Activated T-helper 1 cell treated with anti-CD3 and anti-CD28 coated beads, Interleukin-12 subunit alpha, Interleukin-12 subunit beta, Interleukin-2, Interleukin-4 antibody, amounts not matched to agents 30 ng/mL and 10 ng/mL and 1 ng/mL, durations not matched to agents 14 hours and 24 hours and 36 hours (primary cell): ENCODE measurements around the gene RCVRN. TPM values are rescaled to one million over a fixed set of nuclear protein-coding genes. Genes with fewer than 3 reads are reported as not detected.

Source experiments
- DNase-seq: peaks from one replicate; pipeline ENCODE4 v3.0.0; 2021; ENCODE audit warnings: low spot score
- H3K27ac Mint-ChIP-seq: one replicate; pipeline ENCODE4 v1.8.0; 2021; ENCODE audit warnings: mild to moderate bottlenecking, mixed read lengths
- H3K27me3 Mint-ChIP-seq: one replicate; pipeline ENCODE4 v1.8.0; 2022; ENCODE audit warnings: mild to moderate bottlenecking, moderate library complexity, mixed read lengths; ENCODE audit not compliant: insufficient read depth
- H3K36me3 Mint-ChIP-seq: one replicate; pipeline ENCODE4 v1.8.0; 2021; ENCODE audit warnings: low read depth, mixed read lengths
- H3K4me1 Mint-ChIP-seq: one replicate; pipeline ENCODE4 v1.8.0; 2021; ENCODE audit warnings: low read depth, mixed read lengths
- H3K4me3 Mint-ChIP-seq: one replicate; pipeline ENCODE4 v1.8.0; 2021; ENCODE audit warnings: mild to moderate bottlenecking, moderate library complexity, mixed read lengths
- H3K9me3 Mint-ChIP-seq: one replicate; pipeline ENCODE4 v1.8.0; 2021; ENCODE audit warnings: mixed read lengths
- intact Hi-C: fragments of 100-400 bp; cut with micrococcal nuclease; formaldehyde crosslinking; loops from one replicate; pipeline ENCODE4 v1.15.1; 2024
- total RNA-seq: library from RNA; stranded (reverse); gene quantifications from 2 replicates; pipeline ENCODE4 v1.2.3, GENCODE V29; 2022

The RCVRN gene
- total RNA-seq, 1 donor from 2014 or later, result not detected

GRCh38 chr17:9878786-9879525 lies 26.1 kb downstream of the RCVRN start:
- H3K36me3 Mint-ChIP-seq, result no peaks in the 10 kb centered on the region
- H3K27me3 Mint-ChIP-seq, result no peaks in the 10 kb centered on the region
- peaks cover 12% of the 10 kb centered on the region for H3K9me3 Mint-ChIP-seq
- no peaks in the 10 kb centered on the region for H3K4me1 Mint-ChIP-seq
- H3K27ac Mint-ChIP-seq, result no peak overlapping the region
- H3K4me3 Mint-ChIP-seq, result no peak overlapping the region
- intact Hi-C loops, result no loop called here
- no peak for DNase-seq

GRCh38 chr17:9878356-9878755 lies 26.7 kb downstream of the RCVRN start:
- H3K27me3 Mint-ChIP-seq, result no peaks in the 10 kb centered on the region
- intact Hi-C loops, result no loop called here
- peaks cover 9% of the 10 kb centered on the region for H3K9me3 Mint-ChIP-seq
- no peak overlapping the region for H3K4me3 Mint-ChIP-seq
- H3K36me3 Mint-ChIP-seq, result no peaks in the 10 kb centered on the region
- H3K4me1 Mint-ChIP-seq, result no peaks in the 10 kb centered on the region
- no peak for DNase-seq
- no peak overlapping the region for H3K27ac Mint-ChIP-seq

- Mint-ChIP-seq H3K27ac (no peak overlapping the region), H3K27me3 (no peaks in the 10 kb centered on the region), H3K36me3 (no peaks in the 10 kb centered on the region), H3K4me1 (no peaks in the 10 kb centered on the region), H3K9me3 (peaks cover under 1% of the 10 kb centered on the region), H3K4me3 (no peak overlapping the region)
- no peak for DNase-seq
- intact Hi-C loops, result no loop called here
Measured at GRCh38 chr17:9875441-9875840, 29.6 kb downstream of the RCVRN start.

- DNase-seq, result no peak
- Mint-ChIP-seq H3K9me3 (no peaks in the 10 kb centered on the region), H3K4me3 (no peak overlapping the region), H3K27ac (no peak overlapping the region), H3K27me3 (no peaks in the 10 kb centered on the region), H3K4me1 (no peaks in the 10 kb centered on the region), H3K36me3 (no peaks in the 10 kb centered on the region)
- intact Hi-C loops, result no loop called here
Measured at GRCh38 chr17:9874722-9875121, 30.3 kb downstream of the RCVRN start.

- intact Hi-C loops, result no loop called here
- no peaks in the 10 kb centered on the region for H3K36me3 Mint-ChIP-seq
- H3K4me3 Mint-ChIP-seq, result no peak overlapping the region
- no peaks in the 10 kb centered on the region for H3K9me3 Mint-ChIP-seq
- H3K27me3 Mint-ChIP-seq, result no peaks in the 10 kb centered on the region
- no peak overlapping the region for H3K27ac Mint-ChIP-seq
- DNase-seq, result no peak
- no peaks in the 10 kb centered on the region for H3K4me1 Mint-ChIP-seq
Measured at GRCh38 chr17:9872852-9873251, 32.2 kb downstream of the RCVRN start.

- no peak overlapping the region for H3K4me3 Mint-ChIP-seq
- DNase-seq, result no peak
- no peaks in the 10 kb centered on the region for H3K27me3 Mint-ChIP-seq
- H3K27ac Mint-ChIP-seq, result no peak overlapping the region
- no peaks in the 10 kb centered on the region for H3K9me3 Mint-ChIP-seq
- H3K36me3 Mint-ChIP-seq, result no peaks in the 10 kb centered on the region
- intact Hi-C loops, result no loop called here
- H3K4me1 Mint-ChIP-seq, result no peaks in the 10 kb centered on the region
Measured at GRCh38 chr17:9868552-9868951, 36.5 kb downstream of the RCVRN start.

GRCh38 chr17:9865586-9865985 lies 39.5 kb downstream of the RCVRN start:
- intact Hi-C loops, result no loop called here
- H3K36me3 Mint-ChIP-seq, result no peaks in the 10 kb centered on the region
- H3K9me3 Mint-ChIP-seq, result no peaks in the 10 kb centered on the region
- DNase-seq, result no peak
- H3K27ac Mint-ChIP-seq, result no peak overlapping the region
- no peaks in the 10 kb centered on the region for H3K27me3 Mint-ChIP-seq
- no peaks in the 10 kb centered on the region for H3K4me1 Mint-ChIP-seq
- no peak overlapping the region for H3K4me3 Mint-ChIP-seq

- no peak for DNase-seq
- Mint-ChIP-seq H3K4me3 (no peak overlapping the region), H3K27me3 (no peaks in the 10 kb centered on the region), H3K9me3 (no peaks in the 10 kb centered on the region), H3K27ac (no peak overlapping the region), H3K36me3 (no peaks in the 10 kb centered on the region), H3K4me1 (no peaks in the 10 kb centered on the region)
- intact Hi-C loops, result no loop called here
Measured at GRCh38 chr17:9862949-9863348, 42.1 kb downstream of the RCVRN start.

GRCh38 chr17:9862220-9862619 lies 42.9 kb downstream of the RCVRN start:
- Mint-ChIP-seq H3K4me3 (no peak overlapping the region), H3K4me1 (no peaks in the 10 kb centered on the region), H3K27me3 (no peaks in the 10 kb centered on the region), H3K9me3 (no peaks in the 10 kb centered on the region), H3K36me3 (no peaks in the 10 kb centered on the region), H3K27ac (no peak overlapping the region)
- intact Hi-C loops, result no loop called here
- DNase-seq, result no peak

- no peak overlapping the region for H3K27ac Mint-ChIP-seq
- H3K36me3 Mint-ChIP-seq, result no peaks in the 10 kb centered on the region
- DNase-seq, result no peak
- no peaks in the 10 kb centered on the region for H3K9me3 Mint-ChIP-seq
- no peaks in the 10 kb centered on the region for H3K4me1 Mint-ChIP-seq
- H3K27me3 Mint-ChIP-seq, result no peaks in the 10 kb centered on the region
- H3K4me3 Mint-ChIP-seq, result no peak overlapping the region
- intact Hi-C loops, result no loop called here
Measured at GRCh38 chr17:9860851-9861250, 44.2 kb downstream of the RCVRN start.

GRCh38 chr17:9859781-9860180 lies 45.3 kb downstream of the RCVRN start:
- H3K9me3 Mint-ChIP-seq, result no peaks in the 10 kb centered on the region
- no peaks in the 10 kb centered on the region for H3K27me3 Mint-ChIP-seq
- H3K27ac Mint-ChIP-seq, result no peak overlapping the region
- intact Hi-C loops, result no loop called here
- H3K4me1 Mint-ChIP-seq, result no peaks in the 10 kb centered on the region
- no peak overlapping the region for H3K4me3 Mint-ChIP-seq
- H3K36me3 Mint-ChIP-seq, result no peaks in the 10 kb centered on the region
- no peak for DNase-seq

GRCh38 chr17:9855036-9855435 lies 50.0 kb downstream of the RCVRN start:
- intact Hi-C loops, result no loop called here
- no peaks in the 10 kb centered on the region for H3K4me1 Mint-ChIP-seq
- H3K27ac Mint-ChIP-seq, result no peak overlapping the region
- no peaks in the 10 kb centered on the region for H3K27me3 Mint-ChIP-seq
- no peak overlapping the region for H3K4me3 Mint-ChIP-seq
- peaks cover 8% of the 10 kb centered on the region for H3K9me3 Mint-ChIP-seq
- H3K36me3 Mint-ChIP-seq, result no peaks in the 10 kb centered on the region
- DNase-seq, result no peak

GRCh38 chr17:9854255-9854654 lies 50.8 kb downstream of the RCVRN start:
- intact Hi-C loops, result no loop called here
- DNase-seq, result no peak
- Mint-ChIP-seq H3K36me3 (no peaks in the 10 kb centered on the region), H3K27me3 (no peaks in the 10 kb centered on the region), H3K27ac (no peak overlapping the region), H3K4me3 (no peak overlapping the region), H3K4me1 (no peaks in the 10 kb centered on the region), H3K9me3 (peaks cover 8% of the 10 kb centered on the region)

GRCh38 chr17:9850151-9850550 lies 54.9 kb downstream of the RCVRN start:
- H3K27me3 Mint-ChIP-seq, result no peaks in the 10 kb centered on the region
- peaks cover 8% of the 10 kb centered on the region for H3K9me3 Mint-ChIP-seq
- H3K36me3 Mint-ChIP-seq, result no peaks in the 10 kb centered on the region
- no peaks in the 10 kb centered on the region for H3K4me1 Mint-ChIP-seq
- no peak overlapping the region for H3K4me3 Mint-ChIP-seq
- intact Hi-C loops, result no loop called here
- H3K27ac Mint-ChIP-seq, result no peak overlapping the region
- DNase-seq, result no peak
